Measurements from ENCODE around the gene IGFBPL1.
"Not testable (repeated sequence)": the region's sequence is repeated elsewhere in the genome, so short reads cannot be mapped to it uniquely, and the experiment has no call there.

The IGFBPL1 gene

GRCh38 chr9:38423973-38424843, at the start of gene IGFBPL1:
Gene IGFBPL1 (minus strand): TSS chr9:38424454. CDS start chr9:38424424, 30 bp downstream.
- DNase-seq (ENCODE audit: low spot score), result peak; percentile 51

- DNase-seq (ENCODE audit: low spot score), result not testable (repeated sequence)
These were observed 48.5 kb upstream of the IGFBPL1 start for GRCh38 chr9:38472583-38473249.

- no peak for DNase-seq (ENCODE audit: low spot score)
These were observed 43.1 kb upstream of the IGFBPL1 start for GRCh38 chr9:38467404-38467803.

GRCh38 chr9:38453835-38454234, 29.6 kb upstream of the IGFBPL1 start:
- DNase-seq (ENCODE audit: low spot score), result no peak

GRCh38 chr9:38451162-38451561, 26.9 kb upstream of the IGFBPL1 start:
- DNase-seq (ENCODE audit: low spot score), result no peak

- DNase-seq (ENCODE audit: low spot score), result no peak
These were observed 23.4 kb upstream of the IGFBPL1 start for GRCh38 chr9:38447703-38448102.

- no peak for DNase-seq (ENCODE audit: low spot score)
These were observed 21.1 kb upstream of the IGFBPL1 start for GRCh38 chr9:38445154-38446043.

GRCh38 chr9:38443597-38443996, 19.3 kb upstream of the IGFBPL1 start:
- DNase-seq (ENCODE audit: low spot score), result no peak

GRCh38 chr9:38443181-38443580, 18.9 kb upstream of the IGFBPL1 start:
- DNase-seq (ENCODE audit: low spot score), result no peak

GRCh38 chr9:38442473-38443096, 18.3 kb upstream of the IGFBPL1 start:
- no peak for DNase-seq (ENCODE audit: low spot score)

- DNase-seq (ENCODE audit: low spot score), result no peak
These were observed 17.3 kb upstream of the IGFBPL1 start for GRCh38 chr9:38441347-38442085.

- DNase-seq (ENCODE audit: low spot score), result no peak
These were observed 16.3 kb upstream of the IGFBPL1 start for GRCh38 chr9:38440516-38440915.

GRCh38 chr9:38439916-38440301, 15.7 kb upstream of the IGFBPL1 start:
- no peak for DNase-seq (ENCODE audit: low spot score)

GRCh38 chr9:38439291-38439915, 15.1 kb upstream of the IGFBPL1 start:
- no peak for DNase-seq (ENCODE audit: low spot score)

GRCh38 chr9:38437193-38437823, 13.1 kb upstream of the IGFBPL1 start:
- peak; percentile 74 for DNase-seq (ENCODE audit: low spot score)

GRCh38 chr9:38436708-38437107, 12.5 kb upstream of the IGFBPL1 start:
- DNase-seq (ENCODE audit: low spot score), result no peak

- peak; percentile 34 for DNase-seq (ENCODE audit: low spot score)
These were observed 11.3 kb upstream of the IGFBPL1 start for GRCh38 chr9:38435521-38435920.

GRCh38 chr9:38434853-38435252, 10.6 kb upstream of the IGFBPL1 start:
- no peak for DNase-seq (ENCODE audit: low spot score)

- no peak for DNase-seq (ENCODE audit: low spot score)
These were observed 10.1 kb upstream of the IGFBPL1 start for GRCh38 chr9:38434365-38434764.

- no peak for DNase-seq (ENCODE audit: low spot score)
These were observed 8.8 kb upstream of the IGFBPL1 start for GRCh38 chr9:38432922-38433510.

Measured in hepatic stellate cell (primary cell).